HT1080 (cell line): ENCODE measurements around the gene TAS2R31. TPM values are rescaled to one million over a fixed set of nuclear protein-coding genes. Genes with fewer than 3 reads are reported as not detected.

Experiments
- DNase-seq: peaks from one replicate; pipeline ENCODE4 v3.0.0-alpha.2; 2015; ENCODE audit warnings: low read depth
- total RNA-seq: library from RNA; depleted of rRNA; stranded (reverse); fragments of >200 nt; shearing (Covaris generic); gene quantifications from 2 replicates; pipeline ENCODE4 v1.2.3, GENCODE V29; 2014; rRNA removed

TAS2R31 gene
- total RNA-seq, 1 experiment from 2014 or later: 0.29 TPM

DNA sequence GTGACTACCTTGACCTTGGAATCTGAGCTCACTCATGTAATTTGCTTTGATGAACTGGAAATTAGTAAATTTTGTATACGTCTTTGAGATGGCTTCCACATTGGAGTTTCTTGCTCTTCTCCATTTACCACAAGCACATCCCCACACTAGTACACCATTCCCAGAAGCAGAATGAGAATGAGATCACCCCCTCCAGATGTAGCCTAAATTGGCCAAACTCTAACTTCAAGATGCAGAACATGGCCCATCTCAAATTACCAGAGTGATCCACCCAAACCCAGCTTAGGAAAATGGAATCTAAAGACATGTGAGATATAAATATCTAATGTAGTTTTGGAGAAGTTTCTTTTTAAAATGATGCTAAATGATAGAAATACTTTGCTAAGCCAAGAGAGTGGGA lies 23.6 kb downstream of the TAS2R31 start:
- DNase-seq: no peak

DNA sequence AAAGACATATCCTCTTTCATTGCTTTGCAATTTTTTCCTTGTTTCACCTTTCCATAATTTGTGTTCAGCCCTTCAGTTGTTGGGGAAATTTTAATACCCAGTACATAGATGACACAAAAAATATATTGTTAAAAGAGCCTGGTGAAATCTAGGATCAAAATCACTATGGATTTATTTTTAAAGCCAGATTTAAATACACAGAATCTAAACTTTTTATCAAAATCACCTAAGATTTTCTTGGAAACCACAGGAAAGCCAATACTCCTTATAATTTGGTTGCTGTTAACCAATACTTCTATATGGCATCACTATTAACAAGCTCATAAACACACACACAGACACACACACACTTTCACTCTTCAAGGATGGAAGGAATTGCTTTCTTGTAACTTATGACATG lies 33.0 kb downstream of the TAS2R31 start, which contains the start of gene TAS2R20:
Gene TAS2R20 (minus strand): TSS at position 101 of the 400 bp plus-strand sequence. CDS start 429 bp downstream, outside the sequence.
- no peak for DNase-seq

GRCh38 chr12:10994307-10994706 lies 36.9 kb downstream of the TAS2R31 start:
- no peak for DNase-seq

GRCh38 chr12:10989107-10989506 lies 42.1 kb downstream of the TAS2R31 start:
- no peak for DNase-seq

GRCh38 chr12:10986812-10987211 lies 44.4 kb downstream of the TAS2R31 start, which contains the start of gene TAS2R50:
TSS of gene TAS2R50 (minus strand) at chr12:10986912. CDS start at chr12:10986860, 52 bp downstream.
- DNase-seq: no peak

DNA sequence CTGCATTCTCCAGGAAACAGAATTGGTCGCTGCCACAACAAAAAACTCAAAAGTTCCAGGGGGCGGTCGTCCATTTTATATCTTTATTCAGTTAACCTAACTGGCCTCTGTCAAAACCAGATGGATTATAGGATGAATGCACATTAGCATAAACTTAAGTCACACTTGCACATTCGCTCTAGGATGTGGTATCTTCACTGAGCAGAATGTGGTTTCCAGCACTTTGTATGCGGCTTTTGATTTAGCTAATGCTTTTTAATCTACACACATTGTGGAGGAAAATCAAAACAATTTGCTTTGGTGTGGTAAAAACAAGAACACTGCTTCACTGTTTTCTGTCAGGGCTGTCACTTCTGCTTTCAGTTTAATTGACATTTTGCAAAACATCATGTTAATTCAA lies 49.0 kb downstream of the TAS2R31 start:
- no peak for DNase-seq

Other genes with a start within 250 kb of the TAS2R31 start
- not detected in 2 replicates for gene TAS2R7, start 228.8 kb downstream of the TAS2R31 start, total RNA-seq
- not detected in 2 replicates for gene TAS2R8, start 224.1 kb downstream of the TAS2R31 start, total RNA-seq
- gene TAS2R9, start 221.2 kb downstream of the TAS2R31 start, total RNA-seq: not detected in 2 replicates
- gene TAS2R10, start 205.0 kb downstream of the TAS2R31 start, total RNA-seq: 0.37 TPM in 1 of 2 replicates, not detected in the other
- gene PRR4, start 181.9 kb downstream of the TAS2R31 start, total RNA-seq: 1.8 and 3.4 TPM in 2 replicates
- gene PRH1, start 147.2 kb downstream of the TAS2R31 start, total RNA-seq: 7.9 and 8.7 TPM in 2 replicates
- 0.13 and 0.42 TPM in 2 replicates for gene TAS2R13, start 121.8 kb downstream of the TAS2R31 start, total RNA-seq
- 0.63 TPM in 1 of 2 replicates, not detected in the other for gene PRH2, start 102.2 kb downstream of the TAS2R31 start, total RNA-seq
- 0.74 and 1.5 TPM in 2 replicates for gene TAS2R14, start 92.1 kb downstream of the TAS2R31 start, total RNA-seq
- 0.13 TPM in 1 of 2 replicates, not detected in the other for gene TAS2R50, start 44.5 kb downstream of the TAS2R31 start, total RNA-seq
- 0.05 and 0.67 TPM in 2 replicates for gene TAS2R20, start 33.1 kb downstream of the TAS2R31 start, total RNA-seq
- 0.23 and 0.40 TPM in 2 replicates for gene TAS2R19, start 8.8 kb downstream of the TAS2R31 start, total RNA-seq
- gene TAS2R46, start 30.9 kb upstream of the TAS2R31 start, total RNA-seq: not detected in 2 replicates
- gene TAS2R43, start 60.9 kb upstream of the TAS2R31 start, total RNA-seq: not detected in 2 replicates
- gene TAS2R30, start 103.2 kb upstream of the TAS2R31 start, total RNA-seq: 0.23 and 0.27 TPM in 2 replicates
- gene SMIM10L1, start 139.8 kb upstream of the TAS2R31 start, total RNA-seq: 9.9 and 11.9 TPM in 2 replicates
- gene TAS2R42, start 155.5 kb upstream of the TAS2R31 start, total RNA-seq: not detected in 2 replicates
- not detected in 2 replicates for gene PRB3, start 238.3 kb upstream of the TAS2R31 start, total RNA-seq